Karpas-422 (cell line): ENCODE results near the gene CAMLG. TPM values are rescaled to one million over a fixed set of nuclear protein-coding genes. Genes with fewer than 3 reads are reported as not detected.
A peak's percentile ranks its signal among the peaks of the same experiment; 100 is the strongest.

Experiments
- DNase-seq: peaks from one replicate; pipeline ENCODE4 v3.0.0-alpha.2; 2015
- H2AFZ ChIP-seq: fragments of 200-600 bp; sonication (generic); 2 replicates; pipeline ENCODE4 v1.6.1; 2014; ENCODE audit warnings: antibody characterized with exemption, low read length, mixed read lengths
- H3K27ac ChIP-seq: fragments of 200-600 bp; sonication (generic); 2 replicates; pipeline ENCODE4 v1.5.1; 2014; ENCODE audit warnings: mild to moderate bottlenecking, low read length, moderate library complexity
- H3K27me3 ChIP-seq: fragments of 200-600 bp; sonication (generic); 2 replicates; pipeline ENCODE4 v1.6.1; 2014; ENCODE audit warnings: low read length, mixed read lengths
- H3K36me3 ChIP-seq: fragments of 200-600 bp; sonication (generic); 2 replicates; pipeline ENCODE4 v1.6.1; 2014; ENCODE audit warnings: low read length, mixed read lengths; ENCODE audit not compliant: insufficient read depth
- H3K4me1 ChIP-seq: fragments of 200-600 bp; sonication (generic); 2 replicates; pipeline ENCODE4 v1.6.1; 2014; ENCODE audit warnings: mild to moderate bottlenecking, low read length, mixed read lengths
- H3K4me2 ChIP-seq: fragments of 200-600 bp; sonication (generic); 2 replicates; pipeline ENCODE4 v1.6.1; 2014; ENCODE audit warnings: low read length, low read depth, mild to moderate bottlenecking; ENCODE audit not compliant: poor library complexity, severe bottlenecking
- H3K4me3 ChIP-seq: fragments of 200-600 bp; sonication (generic); 2 replicates; pipeline ENCODE4 v1.5.1; 2014; ENCODE audit warnings: mild to moderate bottlenecking, antibody characterized with exemption, low read length, mixed read lengths
- H3K79me2 ChIP-seq: fragments of 200-600 bp; sonication (generic); 2 replicates; pipeline ENCODE4 v1.6.1; 2014; ENCODE audit warnings: mild to moderate bottlenecking, low read length, mixed read lengths
- H3K9ac ChIP-seq: fragments of 200-600 bp; sonication (generic); 2 replicates; pipeline ENCODE4 v1.6.0; 2014; ENCODE audit warnings: low read length
- H3K9me2 ChIP-seq: fragments of 200-600 bp; sonication (generic), shearing (Covaris generic); replicated peaks from 2 replicates; pipeline ENCODE4 v1.6.0; 2014; ENCODE audit warnings: mild to moderate bottlenecking, low read length, moderate library complexity; ENCODE audit not compliant: insufficient read depth
- H3K9me3 ChIP-seq: fragments of 300-700, 200-600 bp; sonication (generic); 2 replicates; pipeline ENCODE4 v1.6.1; 2014; ENCODE audit warnings: low read length, mixed read lengths
- H4K20me1 ChIP-seq: fragments of 200-600 bp; sonication (generic); 2 replicates; pipeline ENCODE4 v1.6.1; 2014; ENCODE audit warnings: mild to moderate bottlenecking, antibody characterized with exemption, low read length, low read depth; ENCODE audit not compliant: insufficient read depth
- total RNA-seq: library from RNA; depleted of rRNA; stranded (reverse); fragments of >200 nt; shearing (Covaris generic); gene quantifications from 2 replicates; pipeline ENCODE4 v1.2.3, GENCODE V29; 2014; ENCODE audit warnings: low replicate concordance

Gene CAMLG
- total RNA-seq, 1 experiment from 2014 or later = 66.8 TPM

DNA sequence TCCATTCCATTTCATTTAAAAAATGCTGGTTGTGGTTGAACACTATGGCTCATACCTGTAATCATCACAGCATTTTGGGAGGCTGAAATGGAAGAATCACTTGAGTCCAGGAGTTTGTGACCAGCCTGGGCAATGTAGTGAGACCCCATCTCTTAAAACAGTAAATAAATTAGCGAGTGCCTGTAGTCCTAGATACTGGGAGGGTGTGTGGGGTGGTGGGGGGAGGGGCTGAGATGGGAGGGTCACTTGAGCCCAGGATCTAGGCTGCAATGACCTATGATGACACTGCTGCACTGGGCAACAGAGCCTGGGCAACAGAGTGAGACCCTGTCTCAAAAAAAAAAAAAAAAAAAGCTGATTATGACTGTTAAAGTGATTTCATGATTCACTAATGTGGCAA, 49.3 kb downstream of the CAMLG start:
- H3K4me1 ChIP-seq = no peaks in the 10 kb centered on the region
- H3K9ac ChIP-seq = no peak overlapping the region
- no peak overlapping the region for H3K4me3 ChIP-seq
- DNase-seq = no peak
- H3K27me3 ChIP-seq = no peaks in the 10 kb centered on the region
- no peaks in the 10 kb centered on the region for H4K20me1 ChIP-seq
- peaks cover 7% of the 10 kb centered on the region; the same call in 1 of the 2 replicates for H3K79me2 ChIP-seq
- H3K9me3 ChIP-seq = no peaks in the 10 kb centered on the region
- H3K4me2 ChIP-seq = no peak overlapping the region
- H3K9me2 ChIP-seq = no peaks in the 10 kb centered on the region
- H2AFZ ChIP-seq = no peak overlapping the region
- no peak overlapping the region for H3K27ac ChIP-seq
- H3K36me3 ChIP-seq = peaks cover 68% of the 10 kb centered on the region

DNA sequence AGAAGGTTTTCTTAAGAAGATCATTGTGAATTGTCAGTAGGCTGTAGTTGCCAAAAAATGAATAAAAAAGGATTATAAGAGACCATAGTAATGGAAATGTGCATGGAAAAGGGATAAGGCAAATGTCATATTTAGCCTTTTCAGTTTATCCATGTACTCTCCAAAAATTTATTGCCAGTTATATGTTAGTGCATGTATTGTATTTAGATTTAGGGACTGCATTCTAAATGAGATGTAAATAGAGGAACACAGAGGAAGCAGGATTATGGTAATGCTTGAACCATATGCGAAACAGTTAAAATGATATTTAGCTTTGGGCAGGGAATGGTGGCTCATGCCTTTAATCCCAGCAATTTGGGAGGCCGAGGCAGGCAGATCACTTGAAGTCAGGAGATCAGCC, 53.2 kb downstream of the CAMLG start:
- Histone ChIP-seq H3K36me3 (peaks cover 77% of the 10 kb centered on the region), H3K27ac (no peak overlapping the region), H2AFZ (no peak overlapping the region), H3K9me2 (no peaks in the 10 kb centered on the region), H3K9ac (no peak overlapping the region), H3K4me1 (no peaks in the 10 kb centered on the region), H3K4me3 (no peak overlapping the region), H3K79me2 (peaks cover 4% of the 10 kb centered on the region; the same call in 1 of the 2 replicates), H3K27me3 (no peaks in the 10 kb centered on the region), H3K4me2 (no peak overlapping the region), H4K20me1 (no peaks in the 10 kb centered on the region), H3K9me3 (no peaks in the 10 kb centered on the region)
- DNase-seq = no peak

DNA sequence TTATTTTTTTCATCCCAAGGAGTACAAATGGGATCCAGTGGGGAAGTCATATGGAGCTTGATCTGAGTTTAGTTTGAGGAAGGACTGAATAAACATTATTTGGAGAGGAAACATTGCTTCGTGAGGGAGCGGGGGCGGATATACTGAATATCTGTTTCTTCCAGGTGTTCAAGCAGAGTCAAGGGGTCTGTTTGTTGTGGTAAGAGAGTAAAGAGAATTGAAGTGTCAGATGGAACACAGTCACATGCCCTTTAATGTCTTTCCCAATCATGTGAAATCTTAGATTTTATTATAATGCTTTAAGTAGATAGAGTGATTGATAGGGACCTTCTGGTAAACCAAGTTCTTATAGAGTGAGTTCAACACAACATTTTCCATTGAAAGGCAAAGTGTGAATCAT, 53.9 kb downstream of the CAMLG start:
- H3K9ac ChIP-seq = no peak overlapping the region
- H3K27ac ChIP-seq = no peak overlapping the region
- H3K4me2 ChIP-seq = no peak overlapping the region
- H3K4me3 ChIP-seq = no peak overlapping the region
- no peaks in the 10 kb centered on the region for H3K9me3 ChIP-seq
- no peaks in the 10 kb centered on the region for H3K27me3 ChIP-seq
- H3K79me2 ChIP-seq = peaks cover 5% of the 10 kb centered on the region; the same call in 1 of the 2 replicates
- DNase-seq = no peak
- no peaks in the 10 kb centered on the region for H4K20me1 ChIP-seq
- no peaks in the 10 kb centered on the region for H3K4me1 ChIP-seq
- peaks cover 72% of the 10 kb centered on the region for H3K36me3 ChIP-seq
- no peak overlapping the region for H2AFZ ChIP-seq
- no peaks in the 10 kb centered on the region for H3K9me2 ChIP-seq

DNA sequence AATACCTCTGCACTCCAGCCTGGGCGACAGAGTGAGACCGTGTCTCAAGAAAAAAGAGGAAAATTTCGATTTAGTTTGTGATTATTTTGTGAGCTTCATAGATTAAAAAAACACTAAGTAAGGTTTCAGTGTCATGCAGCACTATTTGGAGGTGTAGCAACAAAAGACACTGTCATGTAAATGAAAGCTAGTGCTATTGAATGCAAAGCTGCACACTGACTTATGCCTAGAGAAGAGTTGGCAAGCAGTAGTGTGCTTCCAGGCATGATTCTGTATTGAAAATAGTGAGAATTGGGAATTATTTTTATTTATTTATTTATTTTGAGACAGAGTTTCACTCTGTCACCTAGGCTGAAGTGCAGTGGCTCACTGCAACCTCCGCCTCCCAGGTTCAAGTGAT, 54.8 kb downstream of the CAMLG start:
- no peaks in the 10 kb centered on the region for H3K27me3 ChIP-seq
- H2AFZ ChIP-seq = no peak overlapping the region
- H3K4me3 ChIP-seq = no peak overlapping the region
- H3K9ac ChIP-seq = no peak overlapping the region
- H3K79me2 ChIP-seq = peaks cover 5% of the 10 kb centered on the region; the same call in 1 of the 2 replicates
- no peak overlapping the region for H3K4me2 ChIP-seq
- DNase-seq = no peak
- no peaks in the 10 kb centered on the region for H4K20me1 ChIP-seq
- H3K36me3 ChIP-seq = peaks cover 73% of the 10 kb centered on the region
- no peaks in the 10 kb centered on the region for H3K4me1 ChIP-seq
- no peaks in the 10 kb centered on the region for H3K9me2 ChIP-seq
- no peaks in the 10 kb centered on the region for H3K9me3 ChIP-seq
- no peak overlapping the region for H3K27ac ChIP-seq

DNA sequence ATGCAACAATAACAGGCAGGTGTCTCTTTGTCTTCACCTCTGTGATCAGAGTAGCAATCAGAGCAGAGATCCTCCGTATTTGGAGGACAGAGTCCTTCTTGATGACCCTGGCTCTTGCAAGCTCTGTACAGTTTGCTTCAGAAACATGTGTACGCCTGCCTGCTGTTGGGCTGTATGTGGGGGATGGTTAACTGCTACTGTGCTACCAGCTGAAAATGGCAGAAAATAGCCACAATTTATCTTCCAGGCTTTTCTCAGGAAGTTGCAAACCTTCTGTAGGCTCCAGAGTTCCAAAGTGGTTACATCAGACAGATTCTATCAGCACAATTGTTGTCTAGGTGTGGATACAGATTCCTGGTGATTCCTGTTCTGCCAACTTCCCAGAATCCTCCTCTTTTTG, 55.7 kb downstream of the CAMLG start:
- peaks cover 11% of the 10 kb centered on the region for H3K79me2 ChIP-seq
- peaks cover 76% of the 10 kb centered on the region for H3K36me3 ChIP-seq
- no peak overlapping the region for H2AFZ ChIP-seq
- H3K4me2 ChIP-seq = no peak overlapping the region
- H3K4me3 ChIP-seq = no peak overlapping the region
- no peaks in the 10 kb centered on the region for H3K9me2 ChIP-seq
- DNase-seq = no peak
- no peaks in the 10 kb centered on the region for H3K27me3 ChIP-seq
- H3K4me1 ChIP-seq = peaks cover 6% of the 10 kb centered on the region
- no peaks in the 10 kb centered on the region for H4K20me1 ChIP-seq
- H3K9me3 ChIP-seq = no peaks in the 10 kb centered on the region
- H3K9ac ChIP-seq = no peak overlapping the region
- H3K27ac ChIP-seq = no peak overlapping the region

DNA sequence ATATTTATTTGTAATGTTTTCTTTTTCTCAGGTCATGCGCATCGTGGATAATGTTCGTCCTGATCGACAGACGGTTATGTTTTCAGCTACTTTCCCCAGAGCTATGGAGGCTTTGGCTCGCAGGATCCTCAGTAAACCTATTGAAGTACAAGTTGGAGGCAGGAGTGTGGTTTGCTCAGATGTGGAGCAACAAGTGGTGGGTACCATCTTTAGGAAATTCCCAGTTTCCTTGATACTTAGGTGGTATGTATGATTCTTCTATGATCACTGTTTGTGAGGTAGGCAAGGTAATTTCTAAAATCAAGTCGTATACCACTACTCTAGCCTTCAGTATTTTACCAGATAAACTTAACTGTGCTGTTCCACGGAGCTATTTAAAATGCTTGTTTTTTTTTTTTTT, 56.5 kb downstream of the CAMLG start:
- Histone ChIP-seq H4K20me1 (no peaks in the 10 kb centered on the region), H3K9me2 (no peaks in the 10 kb centered on the region), H3K9ac (no peak overlapping the region), H3K4me2 (no peak overlapping the region), H3K9me3 (no peaks in the 10 kb centered on the region), H3K27me3 (no peaks in the 10 kb centered on the region), H3K4me3 (no peak overlapping the region), H3K27ac (no peak overlapping the region), H2AFZ (no peak overlapping the region), H3K79me2 (peaks cover 11% of the 10 kb centered on the region), H3K36me3 (peaks cover 69% of the 10 kb centered on the region), H3K4me1 (peaks cover 6% of the 10 kb centered on the region)
- DNase-seq = no peak

DNA sequence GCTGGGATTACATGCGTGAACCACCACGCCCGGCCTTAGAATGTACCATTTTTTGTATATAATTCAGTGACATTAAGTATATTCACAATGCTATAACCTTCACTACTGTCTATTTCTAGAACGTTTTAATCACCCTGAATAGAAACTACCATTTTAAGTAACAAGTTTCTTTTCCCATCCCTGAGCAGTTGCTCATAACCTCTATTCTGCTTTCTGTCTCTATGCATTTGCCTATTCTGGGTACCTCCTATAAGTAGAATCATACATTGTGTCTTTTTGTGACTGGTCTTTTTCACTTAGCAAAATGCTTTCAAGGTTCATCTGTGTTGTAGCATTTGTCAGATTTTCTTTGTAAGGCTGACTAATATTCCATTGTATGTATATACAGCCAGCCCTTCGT, 60.1 kb downstream of the CAMLG start:
- H3K4me3 ChIP-seq = no peak overlapping the region
- no peaks in the 10 kb centered on the region for H3K9me3 ChIP-seq
- no peak overlapping the region for H3K27ac ChIP-seq

More for the DNA sequence above, 60.1 kb downstream of the CAMLG start:
- Histone ChIP-seq H3K36me3 (peaks cover 49% of the 10 kb centered on the region), H4K20me1 (no peaks in the 10 kb centered on the region), H3K79me2 (peaks cover 35% of the 10 kb centered on the region), H3K27me3 (no peaks in the 10 kb centered on the region), H2AFZ (no peak overlapping the region), H3K4me1 (peaks cover 6% of the 10 kb centered on the region), H3K9ac (no peak overlapping the region), H3K4me2 (no peak overlapping the region), H3K9me2 (no peaks in the 10 kb centered on the region)
- peak; percentile 47 for DNase-seq
